ENCODE results near the gene TUBB4A.
"Not testable (repeated sequence)": the region's sequence is repeated elsewhere in the genome, so short reads cannot be mapped to it uniquely, and the experiment has no call there.

TUBB4A gene

DNA sequence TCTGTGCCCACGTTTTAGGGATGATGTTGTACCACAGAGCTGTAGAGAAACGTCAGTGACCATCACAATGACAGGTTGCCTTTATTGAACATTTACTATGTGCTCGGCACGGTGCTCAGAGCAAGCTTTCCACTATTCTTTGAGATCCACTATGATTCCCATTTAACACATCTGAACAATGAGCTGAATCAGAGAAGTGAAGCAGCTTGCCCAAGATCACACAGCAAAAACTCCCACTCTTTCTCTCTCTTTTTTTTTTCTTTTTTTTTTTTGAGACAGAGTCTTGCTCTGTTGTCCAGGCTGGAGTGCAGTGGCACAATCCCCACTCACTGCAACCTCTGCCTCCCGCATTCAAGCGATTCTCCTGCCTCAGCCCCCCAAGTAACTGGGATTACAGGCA, 20.6 kb upstream of the TUBB4A start:
- DNase-seq: no peak

- no peak for DNase-seq
These were observed 19.9 kb upstream of the TUBB4A start for GRCh38 chr19:6521718-6522646.

DNA sequence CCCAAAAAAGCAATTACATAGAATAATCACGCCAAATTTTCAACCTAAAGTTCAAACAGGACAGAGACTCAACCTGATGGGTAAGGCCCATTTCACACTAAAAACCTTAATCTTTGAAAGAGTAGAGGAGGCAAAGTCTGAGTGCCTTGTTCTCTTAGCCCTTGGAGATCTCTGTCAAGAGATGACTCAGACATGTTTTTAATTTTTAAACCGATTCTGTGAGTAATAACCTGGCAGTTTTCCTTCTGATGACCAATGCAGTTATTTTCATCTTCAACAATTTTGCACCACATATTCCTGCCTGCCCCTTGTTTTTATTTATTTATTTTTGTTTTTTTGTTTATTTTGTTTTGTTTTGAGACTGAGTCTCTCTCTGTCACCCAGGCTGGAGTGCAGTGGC, 17.2 kb upstream of the TUBB4A start:
- no peak for DNase-seq

DNA sequence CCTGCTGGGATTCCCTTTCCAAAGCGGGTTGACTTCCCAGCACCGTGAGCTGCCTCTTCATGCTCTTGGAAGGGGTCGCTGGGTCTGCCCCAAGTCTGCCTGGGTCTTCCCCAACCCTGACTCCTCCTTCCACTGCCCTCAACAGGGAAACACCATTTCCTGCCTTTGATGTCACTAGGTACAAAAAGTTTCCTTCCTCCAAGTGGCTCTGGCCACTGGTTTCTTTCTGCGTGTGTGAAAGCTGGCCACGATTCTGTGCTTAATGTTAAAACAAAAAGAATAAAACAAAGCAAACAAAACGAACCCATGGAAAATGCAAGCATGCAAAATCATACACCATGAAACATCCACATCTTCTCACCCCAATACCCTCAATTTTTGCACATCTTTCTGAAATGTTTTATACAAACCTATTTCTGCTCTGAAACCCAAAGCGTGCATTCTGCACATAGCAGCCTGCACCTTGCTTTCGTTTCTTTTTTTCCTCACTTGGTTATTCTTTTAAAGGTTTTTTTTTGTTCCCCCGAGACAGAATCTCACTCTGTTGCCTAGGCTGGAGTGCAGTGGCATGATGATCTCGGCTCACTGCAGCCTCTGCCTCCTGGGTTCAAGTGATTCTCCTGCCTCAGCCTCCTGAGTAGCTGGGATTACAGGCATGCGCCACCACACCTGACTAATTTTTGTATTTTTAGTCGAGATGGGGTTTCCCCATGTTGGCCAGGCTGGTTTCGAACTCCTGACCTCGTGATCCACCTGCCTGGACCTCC, 16.2 kb upstream of the TUBB4A start:
- no peak for DNase-seq

DNA sequence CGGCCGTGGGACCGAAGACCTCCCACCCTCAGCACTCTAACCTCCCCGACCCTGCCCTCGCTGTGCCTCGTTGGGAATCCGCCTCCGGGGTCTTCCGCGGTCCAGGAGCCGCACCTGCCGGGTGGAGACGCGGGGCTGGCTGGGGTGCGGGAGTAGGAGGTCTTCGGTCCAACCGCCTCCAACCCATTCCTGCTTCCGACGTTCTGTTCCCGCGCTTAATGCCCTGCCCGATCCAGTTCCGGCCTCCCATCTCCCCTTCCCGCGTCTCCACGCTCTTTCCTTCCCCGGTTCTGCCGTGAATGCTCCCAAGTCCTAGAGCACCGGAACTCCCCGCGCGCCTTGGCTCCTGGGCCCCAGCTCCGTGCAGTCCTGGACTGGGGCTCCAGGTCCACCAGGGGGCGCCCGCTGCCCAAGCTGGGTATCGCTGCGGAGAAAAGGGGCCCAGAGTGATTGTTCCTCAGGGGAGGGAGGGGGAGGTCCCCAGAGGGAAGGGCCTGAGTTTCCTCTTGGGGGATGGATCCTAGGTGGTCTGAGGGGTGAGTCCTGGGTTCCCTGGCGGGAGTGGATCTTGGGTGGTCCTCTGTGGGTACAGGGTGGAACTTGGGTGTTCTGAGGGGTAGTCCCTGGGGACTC, 14.7 kb upstream of the TUBB4A start:
- peak; percentile 94 to 96 for DNase-seq

DNA sequence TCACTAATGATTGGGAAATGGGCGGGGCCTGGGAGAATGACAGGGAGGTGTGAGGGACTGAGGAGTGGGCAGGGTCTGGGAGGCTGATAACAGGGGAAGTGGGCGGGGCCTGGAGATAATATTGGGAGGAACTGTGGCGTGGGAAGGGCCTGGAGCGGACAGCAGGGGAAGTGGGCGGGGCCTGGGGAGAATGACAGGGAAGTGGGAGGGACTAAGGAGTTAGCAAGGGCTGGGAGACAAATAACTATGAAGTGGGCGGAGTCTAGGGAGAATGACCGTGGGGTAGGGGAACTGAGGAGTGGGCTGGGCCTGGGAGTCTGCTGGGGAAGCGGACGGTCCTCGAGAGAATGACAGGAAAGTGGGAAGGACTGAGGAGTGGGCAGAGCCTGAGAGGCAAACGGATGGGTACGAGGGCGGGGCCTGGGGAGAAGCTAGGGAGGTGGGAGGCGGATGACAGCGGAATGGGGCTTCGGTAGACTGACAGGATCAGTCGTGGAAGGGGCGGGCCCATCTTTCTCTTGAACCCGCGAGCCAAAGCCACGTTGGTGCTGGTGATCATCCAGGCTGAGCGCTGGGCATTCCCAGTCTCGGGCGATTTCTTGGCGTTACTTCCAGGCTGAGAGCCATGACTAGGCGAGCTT, 14.0 kb upstream of the TUBB4A start:
- peak; percentile 58 to 62 for DNase-seq

GRCh38 chr19:6514926-6515544, 12.9 kb upstream of the TUBB4A start:
- no peak for DNase-seq

DNA sequence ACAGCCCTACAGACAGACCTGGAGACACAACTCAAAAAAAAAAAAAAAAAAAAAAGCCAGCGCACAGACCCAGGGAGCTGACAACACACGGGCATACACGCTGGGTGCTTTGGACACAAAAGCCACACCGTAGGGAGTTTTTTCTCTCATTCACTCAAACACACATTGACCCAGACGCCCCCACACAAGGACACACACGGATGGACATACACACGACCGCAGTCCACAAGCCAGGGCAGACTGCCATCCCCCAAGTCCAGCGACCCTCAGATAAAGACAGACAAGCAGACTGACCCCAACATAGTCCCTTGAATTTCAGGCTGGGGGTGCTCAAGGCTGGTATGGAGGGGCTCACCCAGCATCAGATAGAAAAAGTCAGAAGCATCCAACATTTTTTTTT, 12.0 kb upstream of the TUBB4A start:
- DNase-seq: no peak

- no peak for DNase-seq
These were observed 8.5 kb upstream of the TUBB4A start for GRCh38 chr19:6510618-6511017.

- no peak for DNase-seq
These were observed 7.2 kb upstream of the TUBB4A start for GRCh38 chr19:6509118-6509971.

GRCh38 chr19:6508028-6508771, 6.1 kb upstream of the TUBB4A start:
- not testable (repeated sequence) for DNase-seq

- DNase-seq: no peak
These were observed 1.5 kb upstream of the TUBB4A start for GRCh38 chr19:6503407-6504201.

DNA sequence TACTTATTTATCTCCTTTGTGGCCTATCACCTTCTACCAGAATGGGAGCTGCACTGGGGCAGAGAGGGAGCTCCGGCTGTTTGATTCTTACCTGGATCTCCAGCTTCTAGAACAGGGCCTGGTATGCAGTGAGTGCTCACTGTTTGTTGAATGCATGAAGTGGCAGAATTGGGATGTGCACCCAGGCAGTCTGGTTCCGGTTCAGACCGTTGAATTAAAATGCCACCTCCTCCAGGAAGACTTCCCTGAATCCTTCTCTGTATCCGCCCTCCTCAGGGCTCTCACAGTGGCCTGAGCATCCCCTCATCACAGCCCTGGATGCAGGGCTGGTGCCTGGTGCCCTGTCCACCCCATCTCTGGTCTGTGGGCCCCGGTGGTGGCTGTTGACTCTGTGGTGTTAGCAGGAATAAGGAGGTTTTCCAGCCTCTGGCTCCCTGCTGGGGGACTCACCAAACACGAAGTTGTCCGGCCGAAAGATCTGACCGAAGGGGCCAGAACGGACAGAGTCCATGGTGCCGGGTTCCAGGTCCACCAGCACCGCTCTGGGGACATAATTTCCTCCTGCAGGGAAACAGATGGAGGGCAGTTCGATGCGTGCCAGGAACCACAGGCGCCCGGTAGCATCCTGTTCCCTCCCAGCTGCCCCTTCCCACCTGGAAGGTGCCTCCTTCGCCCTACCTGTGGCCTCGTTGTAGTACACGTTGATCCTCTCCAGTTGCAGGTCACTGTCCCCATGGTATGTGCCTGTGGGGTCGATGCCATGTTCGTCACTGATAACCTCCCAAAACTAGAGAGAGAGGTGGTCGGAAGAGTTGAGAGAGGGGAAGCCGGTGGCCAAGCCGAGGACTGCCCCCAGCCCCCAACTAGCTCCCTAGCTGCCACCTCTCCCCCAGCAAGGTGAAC, 1.0 kb downstream of the TUBB4A start:
- DNase-seq: no peak

- no peak for DNase-seq
These were observed 2.9 kb downstream of the TUBB4A start for GRCh38 chr19:6499052-6499790.

DNA sequence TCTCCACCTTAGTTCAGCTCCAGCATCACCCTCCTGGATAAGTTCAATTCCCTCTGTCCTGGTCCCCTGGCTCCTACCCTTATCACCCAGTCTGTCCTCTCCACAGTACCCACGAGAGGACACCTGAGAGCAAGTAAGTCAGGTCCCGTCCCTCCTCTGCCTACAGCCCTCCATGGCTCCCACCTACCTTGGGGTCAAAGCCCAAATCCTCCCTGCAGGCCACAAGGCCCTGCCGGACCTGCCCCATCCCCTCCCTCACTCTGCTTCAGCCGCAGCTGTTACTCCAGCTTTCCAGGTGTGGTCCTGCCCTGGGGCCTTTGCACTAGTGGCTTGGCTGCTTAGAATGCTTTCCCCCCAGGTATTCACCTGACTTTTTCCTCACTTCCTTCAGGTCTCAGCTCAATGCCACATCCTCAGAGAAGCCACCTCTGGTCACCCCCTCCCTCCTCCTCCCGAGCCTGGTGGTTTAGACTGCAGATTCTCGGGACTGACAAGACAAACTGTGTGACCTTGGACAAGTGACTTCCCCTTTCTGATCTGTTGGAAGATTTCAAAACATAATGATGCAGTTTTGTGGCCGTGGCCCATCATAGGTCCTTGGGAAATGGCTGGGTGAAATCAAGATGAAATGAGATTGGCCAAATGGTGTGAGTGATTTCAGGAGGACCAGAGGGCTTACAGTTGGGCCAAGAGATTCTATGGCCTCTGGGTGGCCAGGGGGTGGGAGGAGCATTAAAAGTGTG, 3.6 kb downstream of the TUBB4A start:
- no peak for DNase-seq

DNA sequence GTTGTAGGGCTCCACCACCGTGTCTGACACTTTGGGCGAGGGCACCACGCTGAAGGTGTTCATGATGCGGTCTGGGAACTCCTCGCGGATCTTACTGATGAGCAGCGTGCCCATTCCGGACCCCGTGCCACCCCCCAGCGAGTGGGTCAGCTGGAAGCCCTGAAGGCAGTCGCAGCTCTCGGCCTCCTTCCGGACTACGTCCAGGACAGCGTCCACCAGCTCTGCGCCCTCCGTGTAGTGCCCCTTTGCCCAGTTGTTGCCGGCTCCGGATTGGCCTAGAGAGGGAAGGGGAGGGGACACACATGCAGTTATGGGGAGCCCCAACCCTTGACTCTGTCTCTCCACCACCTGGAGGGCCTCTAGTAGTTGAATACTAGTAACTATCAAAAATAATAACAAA, 6.2 kb downstream of the TUBB4A start:
- DNase-seq: no peak

GRCh38 chr19:6494438-6495036, 7.6 kb downstream of the TUBB4A start:
- no peak for DNase-seq

Measured in stimulated activated CD4-positive, alpha-beta T cell treated with anti-CD3 and anti-CD28 coated beads, Interleukin-2, amount 100 ng/mL, for 48 hours (primary cell).